K562 (cell line): Measurements from ENCODE around the gene LRRIQ4. TPM values are rescaled to one million over a fixed set of nuclear protein-coding genes. Genes with fewer than 3 reads are reported as not detected.

Experiments used
- ATAC-seq: fragments of 200-7000 bp; cut with Tn5 transposase; 3 replicates; pipeline ENCODE4 v1.9.1; 2020; ENCODE audit warnings: moderate library complexity
- BruUV-seq: library from RNA; stranded (reverse); fragments of 400-500 nt; replicated peaks from 2 replicates; lab custom pipeline; 2021; lab: Mats Ljungman, UMichigan
- CTCF ChIA-PET: fragments of 300-600 bp; formaldehyde crosslinking; extraction: SDS; loops from one replicate; lab custom pipeline; 2021; ENCODE audit warnings: low intra/inter-chr PET ratio; lab: Yijun Ruan, JAX
- POLR2A ChIA-PET: fragments of 300-600, 350-650 bp; sonication (Branson Sonifier 250); formaldehyde crosslinking; extraction: SDS; loops from one replicate; lab custom pipeline; 2021; ENCODE audit warnings: antibody characterized with exemption, inconsistent platforms; lab: Yijun Ruan, JAX
- DNase-seq, 4 experiments: peaks; one replicate each; pipeline versions ENCODE4 v3.0.0 to v3.0.0-alpha.2; 2011 to 2018; ENCODE audit warnings: low spot score in 3 of 4, mixed read lengths in 3 of 4; ENCODE audit errors: extremely low read depth in 1 of 4
- FAIRE-seq: peaks from 2 replicates; lab custom pipeline; 2011; peaks lifted over from hg19 to GRCh38; lab: Jason Lieb, UNC
- H2AFZ ChIP-seq: 2 replicates; pipeline ENCODE4 v1.6.0; 2011; ENCODE audit warnings: low read depth, low read length, control low read depth, inconsistent platforms
- H3K27ac ChIP-seq: fragments of 200-600 bp; 3 replicates; pipeline ENCODE4 v1.8.0; 2011; ENCODE audit warnings: low read depth, mild to moderate bottlenecking, control low read depth, inconsistent platforms, low read length, moderate library complexity, mixed read lengths; ENCODE audit errors: extremely low read depth
- H3K27me3 ChIP-seq, 2 experiments: fragments of 300-600 bp in 1 of 2; 2 replicates in 1 of 2; 3 replicates in 1 of 2; pipeline versions ENCODE4 v1.6.0 to v1.8.0; 2011; ENCODE audit warnings: inconsistent platforms in 2 of 2, low read length in 2 of 2, mild to moderate bottlenecking in 1 of 2, mixed read lengths in 1 of 2, moderate library complexity in 1 of 2; ENCODE audit not compliant: control insufficient read depth in 2 of 2, insufficient read depth in 2 of 2
- H3K36me3 ChIP-seq: fragments of 300-600 bp; 3 replicates; pipeline ENCODE4 v1.8.0; 2011; ENCODE audit warnings: mild to moderate bottlenecking, low read length, inconsistent platforms; ENCODE audit not compliant: control insufficient read depth, insufficient read depth
- H3K4me1 ChIP-seq, 2 experiments: fragments of 200-600 bp in 1 of 2; replicated peaks in 1 of 2; 2 replicates in 1 of 2; 3 replicates in 1 of 2; pipeline versions ENCODE4 v1.5.1 to v1.8.0; 2011; ENCODE audit warnings: inconsistent platforms in 2 of 2, low read length in 2 of 2, mild to moderate bottlenecking in 1 of 2, mixed read lengths in 1 of 2, moderate library complexity in 1 of 2; ENCODE audit not compliant: control insufficient read depth in 2 of 2, insufficient read depth in 2 of 2
- H3K4me2 ChIP-seq: 2 replicates; pipeline ENCODE4 v1.6.1; 2011; ENCODE audit warnings: low read length, control low read depth, inconsistent platforms, mixed read lengths; ENCODE audit not compliant: insufficient read depth
- H3K4me3 ChIP-seq: fragments of 200-600 bp; sonication (generic), shearing (Covaris generic); 2 replicates; pipeline ENCODE4 v1.5.1; 2016; ENCODE audit warnings: control low read depth, inconsistent platforms
- H3K79me2 ChIP-seq: fragments of 200-600 bp; 3 replicates; pipeline ENCODE4 v1.8.0; 2011; ENCODE audit warnings: low read length, inconsistent platforms; ENCODE audit not compliant: control insufficient read depth, insufficient read depth
- H3K9ac ChIP-seq, 2 experiments: 2 replicates each; pipeline versions ENCODE4 v1.6.0 to v1.6.1; 2011; ENCODE audit warnings: low read depth in 2 of 2, low read length in 2 of 2, control low read depth in 1 of 2, inconsistent platforms in 1 of 2, mild to moderate bottlenecking in 1 of 2, mixed read lengths in 1 of 2; ENCODE audit not compliant: insufficient read depth in 1 of 2
- H3K9me1 ChIP-seq: one replicate; pipeline ENCODE4 v1.6.0; 2011; ENCODE audit warnings: inconsistent platforms, mild to moderate bottlenecking, low read length, moderate library complexity; ENCODE audit not compliant: control insufficient read depth, insufficient read depth
- H3K9me3 ChIP-seq: replicated peaks from 2 replicates; pipeline ENCODE4 v1.5.1; 2011; ENCODE audit warnings: low read depth, low read length, inconsistent platforms; ENCODE audit not compliant: control insufficient read depth, insufficient read depth
- H4K20me1 ChIP-seq: replicated peaks from 2 replicates; pipeline ENCODE4 v1.6.1; 2011; ENCODE audit warnings: low read length, inconsistent platforms, mixed read lengths; ENCODE audit not compliant: control insufficient read depth, insufficient read depth
- L3MBTL2 ChIP-seq: fragments of 450-650 bp; IDR thresholded peaks from 2 replicates; pipeline ENCODE4 v1.6.1; 2016; ENCODE audit warnings: mild to moderate bottlenecking, moderate library complexity
- MIER1 ChIP-seq: fragments of 450-650 bp; IDR thresholded peaks from 2 replicates; pipeline ENCODE4 v1.6.1; 2016; ENCODE audit warnings: antibody characterized with exemption, mild to moderate bottlenecking, low read depth
- MTA2 ChIP-seq: fragments of 450-650 bp; IDR thresholded peaks from 2 replicates; pipeline ENCODE4 v1.6.1; 2016; ENCODE audit warnings: low read depth
- PCBP2 ChIP-seq: fragments of 200-400 bp; formaldehyde crosslinking; IDR thresholded peaks from 2 replicates; pipeline ENCODE4 v1.6.1; 2018; ENCODE audit warnings: low read length, low read depth, mild to moderate bottlenecking, moderate library complexity; ENCODE audit not compliant: poor library complexity, severe bottlenecking
- PML ChIP-seq: IDR thresholded peaks from 2 replicates; pipeline ENCODE4 v1.6.1; 2012; ENCODE audit warnings: low read length, inconsistent platforms
- SIX5 ChIP-seq, 2 experiments: IDR thresholded peaks; 2 replicates each; pipeline ENCODE4 v1.6.1; 2011; ENCODE audit warnings: low read length in 2 of 2, borderline replicate concordance in 1 of 2, low read depth in 1 of 2, mild to moderate bottlenecking in 1 of 2, moderate library complexity in 1 of 2; ENCODE audit not compliant: insufficient read depth in 1 of 2
- SMARCE1 ChIP-seq: fragments of 450-650 bp; IDR thresholded peaks from 2 replicates; pipeline ENCODE4 v1.7.1; 2016; ENCODE audit warnings: mild to moderate bottlenecking
- SNIP1 ChIP-seq: fragments of 450-650 bp; IDR thresholded peaks from 2 replicates; pipeline ENCODE4 v1.7.1; 2017; ENCODE audit warnings: low read depth, mild to moderate bottlenecking
- WGBS: fragments of 100-300 bp; shearing (Covaris generic); methylation state at CpG from one replicate; pipeline ENCODE4 v1.1.6; 2016; ENCODE audit warnings: low coverage, mixed read lengths; ENCODE audit not compliant: insufficient coverage; ENCODE audit errors: missing lambda C conversion rate; 5-methylcytosine and 5-hydroxymethylcytosine counted together
- in situ Hi-C: fragments of 300-500 bp; cut with MboI; formaldehyde crosslinking; loops from 4 replicates; pipeline ENCODE4 v1.15.0; 2018; ENCODE audit warnings: inconsistent platforms, mixed read lengths
- intact Hi-C: fragments of 100-400 bp; cut with micrococcal nuclease; formaldehyde crosslinking; loops from 2 replicates; pipeline ENCODE4 v1.14.2; 2022
- polyA plus RNA-seq, 8 experiments: library from polyadenylated mRNA; depleted of rRNA in 4 of 8; stranded (reverse) in 5 of 8; unstranded in 3 of 8; fragments of >200 nt; fragmentation: Nextera tagmentation in 2 of 8; fragmentation: Illumina TruSeq in 1 of 8; extraction: Ambion mirVana in 2 of 8; extraction: Trizol in 1 of 8; gene quantifications; 2 replicates each; pipeline versions ENCODE4 v1.2.1 to v1.2.3, GENCODE V29; 2011 to 2014; ENCODE audit warnings: inconsistent platforms in 1 of 8, missing spikeins in 1 of 8
- total RNA-seq, 7 experiments: library from RNA; depleted of rRNA in 6 of 7; stranded (reverse); fragments of >200 nt in 6 of 7; fragmentation: Illumina TruSeq in 2 of 7; extraction: Trizol in 2 of 7; gene quantifications; 2 replicates each; pipeline versions ENCODE4 v1.2.1 to v1.2.3, GENCODE V29; 2011 to 2021; ENCODE audit warnings: low replicate concordance in 1 of 7
- TF ChIP-seq, protein P1 (sequence below), 3 experiments: IDR thresholded peaks in 2 of 3; conservative IDR thresholded peaks in 1 of 3; 2 replicates each; pipeline ENCODE4 v1.5.1; 2011 to 2012; ENCODE audit warnings: low read length in 3 of 3, mild to moderate bottlenecking in 3 of 3, control low read depth in 2 of 3, improper control_type of control experiment in 1 of 3, inconsistent platforms in 1 of 3, low read depth in 1 of 3, mixed read lengths in 1 of 3, moderate library complexity in 1 of 3; ENCODE audit not compliant: insufficient read depth in 2 of 3
- TF ChIP-seq, protein P2 (sequence below): fragments of 450-650 bp; IDR thresholded peaks from 2 replicates; pipeline ENCODE4 v1.6.1; 2018; ENCODE audit warnings: mild to moderate bottlenecking, low read depth; ENCODE audit not compliant: partially characterized antibody

Gene LRRIQ4
- total and polyA plus RNA-seq, 9 of the 15 experiments (the other 6 are each of a cell fraction or from before 2014, with no cell fraction given), result not detected

DNA sequence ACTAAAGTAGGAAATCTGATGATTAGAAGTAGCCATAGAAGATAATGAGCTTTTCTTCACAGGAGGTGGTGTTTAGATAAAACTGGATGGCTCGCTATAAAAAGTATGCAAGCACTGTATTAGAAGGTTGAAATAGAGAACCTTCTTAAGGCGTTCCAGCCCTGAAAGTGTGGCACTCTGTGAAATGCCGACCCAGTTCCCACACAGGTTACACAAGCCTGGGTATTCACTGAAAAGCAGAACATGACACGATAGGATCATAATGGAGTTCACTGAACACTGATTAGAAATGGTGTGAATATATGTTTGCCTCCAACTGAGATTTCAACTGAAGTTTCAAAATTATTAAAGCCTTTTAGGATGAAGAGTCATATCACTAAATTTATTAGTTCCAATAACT is 15.0 kb downstream of the LRRIQ4 start:
- POLR2A ChIA-PET, result no interaction called here
- in situ Hi-C loops, result no loop called here

DNA sequence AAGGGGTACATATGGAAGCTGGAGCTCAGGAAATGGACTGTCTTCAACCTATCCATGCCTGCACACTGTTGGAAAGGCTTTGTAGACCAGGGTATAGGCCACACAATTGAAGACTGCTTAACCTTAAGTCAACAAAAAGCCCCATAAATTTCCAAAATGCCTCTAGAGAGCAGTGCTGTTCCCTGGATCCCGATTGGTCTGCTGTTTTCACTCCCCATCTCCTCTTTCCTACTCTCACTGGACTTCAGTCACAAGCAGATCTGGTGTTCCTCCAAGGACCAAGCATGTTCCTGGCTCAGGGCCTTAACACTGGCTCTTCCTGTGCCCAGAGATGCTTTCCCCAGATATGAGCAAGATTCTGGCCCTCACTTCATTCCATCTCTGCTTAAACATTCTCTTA is 22.9 kb downstream of the LRRIQ4 start:
- H4K20me1 ChIP-seq, result no peaks in the 10 kb centered on the region
- no peaks in the 10 kb centered on the region for H3K36me3 ChIP-seq
- in situ Hi-C loops (no loop called here), intact Hi-C loops (no loop called here)
- H3K9ac ChIP-seq, result no peak overlapping the region
- no peak overlapping the region for H3K4me3 ChIP-seq
- WGBS, result 8% methylated on average over 1 of the region's 1 CpG
- ATAC-seq, result no peak
- H3K9me3 ChIP-seq, result no peaks in the 10 kb centered on the region
- H3K79me2 ChIP-seq, result no peaks in the 10 kb centered on the region
- no peak overlapping the region for H3K27ac ChIP-seq
- no peaks in the 10 kb centered on the region for H3K4me1 ChIP-seq
- no peak for DNase-seq
- no TSS peak for BruUV-seq
- no peak overlapping the region for H3K4me2 ChIP-seq
- H3K27me3 ChIP-seq, result no peaks in the 10 kb centered on the region; a peak in 1 of 5 replicates
- ChIA-PET POLR2A (interaction anchor here (0.6 kb wide), 1 partner anchor 14 kb away, joined by 3 read pairs; no protein-coding TSS in a partner anchor), CTCF (no interaction called here)
- H2AFZ ChIP-seq, result no peak overlapping the region
- TF ChIP-seq SMARCE1, result no peak
- no peak for TF ChIP-seq MIER1
- TF ChIP-seq, protein P1, sequence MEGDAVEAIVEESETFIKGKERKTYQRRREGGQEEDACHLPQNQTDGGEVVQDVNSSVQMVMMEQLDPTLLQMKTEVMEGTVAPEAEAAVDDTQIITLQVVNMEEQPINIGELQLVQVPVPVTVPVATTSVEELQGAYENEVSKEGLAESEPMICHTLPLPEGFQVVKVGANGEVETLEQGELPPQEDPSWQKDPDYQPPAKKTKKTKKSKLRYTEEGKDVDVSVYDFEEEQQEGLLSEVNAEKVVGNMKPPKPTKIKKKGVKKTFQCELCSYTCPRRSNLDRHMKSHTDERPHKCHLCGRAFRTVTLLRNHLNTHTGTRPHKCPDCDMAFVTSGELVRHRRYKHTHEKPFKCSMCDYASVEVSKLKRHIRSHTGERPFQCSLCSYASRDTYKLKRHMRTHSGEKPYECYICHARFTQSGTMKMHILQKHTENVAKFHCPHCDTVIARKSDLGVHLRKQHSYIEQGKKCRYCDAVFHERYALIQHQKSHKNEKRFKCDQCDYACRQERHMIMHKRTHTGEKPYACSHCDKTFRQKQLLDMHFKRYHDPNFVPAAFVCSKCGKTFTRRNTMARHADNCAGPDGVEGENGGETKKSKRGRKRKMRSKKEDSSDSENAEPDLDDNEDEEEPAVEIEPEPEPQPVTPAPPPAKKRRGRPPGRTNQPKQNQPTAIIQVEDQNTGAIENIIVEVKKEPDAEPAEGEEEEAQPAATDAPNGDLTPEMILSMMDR (IDR thresholded peaks at IDR 0.05 in 2 of 3, conservative IDR thresholded peaks at IDR 0.05 in 1 of 3; ENCODE audit: insufficient read depth in 2 of 3, low read depth in 1 of 3, low read length in 3 of 3), result no peak
- TF ChIP-seq SIX5 (IDR thresholded peaks at IDR 0.05; ENCODE audit: borderline replicate concordance in 1 of 2, insufficient read depth in 1 of 2, low read depth in 1 of 2, low read length in 2 of 2), result no peak
- TF ChIP-seq PML, result no peak
- no peak for TF ChIP-seq MTA2
- no peak for TF ChIP-seq PCBP2
- no peak for TF ChIP-seq SNIP1
- FAIRE-seq, result no peak
- no peaks in the 10 kb centered on the region for H3K9me1 ChIP-seq

More for the DNA sequence above, 15.0 kb downstream of the LRRIQ4 start:
- TF ChIP-seq, protein P2, sequence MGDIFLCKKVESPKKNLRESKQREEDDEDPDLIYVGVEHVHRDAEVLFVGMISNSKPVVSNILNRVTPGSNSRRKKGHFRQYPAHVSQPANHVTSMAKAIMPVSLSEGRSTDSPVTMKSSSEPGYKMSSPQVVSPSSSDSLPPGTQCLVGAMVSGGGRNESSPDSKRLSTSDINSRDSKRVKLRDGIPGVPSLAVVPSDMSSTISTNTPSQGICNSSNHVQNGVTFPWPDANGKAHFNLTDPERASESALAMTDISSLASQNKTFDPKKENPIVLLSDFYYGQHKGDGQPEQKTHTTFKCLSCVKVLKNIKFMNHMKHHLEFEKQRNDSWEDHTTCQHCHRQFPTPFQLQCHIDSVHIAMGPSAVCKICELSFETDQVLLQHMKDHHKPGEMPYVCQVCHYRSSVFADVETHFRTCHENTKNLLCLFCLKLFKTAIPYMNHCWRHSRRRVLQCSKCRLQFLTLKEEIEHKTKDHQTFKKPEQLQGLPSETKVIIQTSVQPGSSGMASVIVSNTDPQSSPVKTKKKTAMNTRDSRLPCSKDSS, result no peak
- no peak for TF ChIP-seq L3MBTL2
- Histone ChIP-seq H3K27ac (no peak overlapping the region), H3K9ac (no peak overlapping the region), H3K36me3 (no peaks in the 10 kb centered on the region), H3K4me1 (peaks cover 0 to under 1% of the 10 kb centered on the region in 2 experiments; a peak in 1 of 5 replicates), H3K9me1 (no peaks in the 10 kb centered on the region), H3K4me3 (no peak overlapping the region), H3K27me3 (peaks cover 2 to 5% of the 10 kb centered on the region in 2 experiments), H3K4me2 (no peak overlapping the region), H4K20me1 (no peaks in the 10 kb centered on the region), H3K79me2 (no peaks in the 10 kb centered on the region), H3K9me3 (no peaks in the 10 kb centered on the region), H2AFZ (no peak overlapping the region)
- no TSS peak for BruUV-seq
- no peak for FAIRE-seq
- intact Hi-C loops, result no loop called here
- ATAC-seq, result no peak
- WGBS, result 13% methylated on average over 4 of the region's 4 CpGs
- CTCF ChIA-PET, result no interaction called here
- DNase-seq, result no peak
